Testis (tissue), 2 donors: Measurements from ENCODE around the gene MROH9.

ENCODE experiments used
- CTCF ChIP-seq, 3 experiments: fragments of 450-650 bp in 2 of 3; fragments of 200-600 bp in 1 of 3; sonication (generic) in 1 of 3; IDR thresholded peaks; one replicate each; pipeline ENCODE4 v1.5.1; 2016 to 2019; ENCODE audit warnings: antibody characterized with exemption in 3 of 3, mild to moderate bottlenecking in 2 of 3, moderate library complexity in 1 of 3
- POLR2A ChIP-seq: fragments of 450-650 bp; IDR thresholded peaks from one replicate; pipeline ENCODE4 v1.6.1; 2017; ENCODE audit warnings: antibody characterized with exemption, mild to moderate bottlenecking, moderate library complexity

- TF ChIP-seq CTCF (IDR thresholded peaks at IDR 0.05) (no peak), POLR2A (no peak)
These were observed 3.1 kb upstream of the MROH9 start for GRCh38 chr1:170932236-170932635.
